Heart right ventricle (tissue), 16 donors: Measurements from ENCODE around the gene MYZAP. TPM values are rescaled to one million over a fixed set of nuclear protein-coding genes. Genes with fewer than 3 reads are reported as not detected.

ENCODE experiments used
- ATAC-seq, 8 donors: fragments of 200-7000 bp; cut with Tn5 transposase; one replicate each; pipeline ENCODE4 v1.9.1; 2020; ENCODE audit warnings: mild to moderate bottlenecking in 8 of 8, moderate library complexity in 8 of 8, moderate number of reproducible peaks in 1 of 8
- DNase-seq, 2 donors: peaks; one replicate each; pipeline ENCODE4 v3.0.0-alpha.2; 2020
- H3K27ac ChIP-seq, 10 donors: fragments of 200-600 bp; sonication (generic) in 2 of 10; one replicate each; pipeline versions ENCODE4 v1.5.0 to v1.8.0; 2020 to 2022; ENCODE audit warnings: mild to moderate bottlenecking in 3 of 10
- H3K27me3 ChIP-seq, 7 donors: fragments of 200-600 bp; one replicate each; pipeline ENCODE4 v1.8.0; 2021 to 2022; ENCODE audit warnings: mild to moderate bottlenecking in 2 of 7
- H3K36me3 ChIP-seq, 9 donors: fragments of 200-600 bp; sonication (generic) in 1 of 9; one replicate each; pipeline versions ENCODE4 v1.5.0 to v1.8.0; 2020 to 2022; ENCODE audit warnings: mild to moderate bottlenecking in 2 of 9
- H3K4me1 ChIP-seq, 9 donors: fragments of 200-600 bp; sonication (generic) in 1 of 9; one replicate each; pipeline versions ENCODE4 v1.5.0 to v1.8.0; 2020 to 2022; ENCODE audit warnings: mild to moderate bottlenecking in 4 of 9
- H3K4me3 ChIP-seq, 10 donors: fragments of 200-600 bp; sonication (generic) in 2 of 10; one replicate each; pipeline versions ENCODE4 v1.5.0 to v1.8.0; 2020 to 2022; ENCODE audit warnings: mild to moderate bottlenecking in 7 of 10, moderate library complexity in 2 of 10
- H3K9me3 ChIP-seq, 11 donors: fragments of 200-600 bp in 10 of 11; sonication (generic) in 2 of 11; one replicate each; pipeline versions ENCODE4 v1.5.0 to v1.8.0; 2013 to 2022; ENCODE audit warnings: mild to moderate bottlenecking in 2 of 11, control low read depth in 1 of 11, moderate library complexity in 1 of 11
- WGBS, 2 donors: extraction: QIAGEN DNeasy Blood & Tissue Kit; methylation state at CpG; one replicate each; pipeline ENCODE4 v1.1.7; 2013; ENCODE audit warnings: inconsistent platforms in 1 of 2; 5-methylcytosine and 5-hydroxymethylcytosine counted together
- intact Hi-C, 10 donors: fragments of 100-400 bp; cut with DNase I; formaldehyde crosslinking; loops; one replicate each; pipeline versions ENCODE4 v1.11.1 to v1.14.2; 2022
- polyA plus RNA-seq, 2 donors: library from polyadenylated mRNA; stranded (reverse); fragments of 200-250 nt; gene quantifications; one replicate each; pipeline ENCODE4 v1.2.3, GENCODE V29; 2013
- total RNA-seq, 10 donors: library from RNA; stranded (reverse); fragmentation: NEBNext Ultra II Directional in 3 of 10; extraction: Animal tissue kit (Norgen Biotek cat#: 25700) in 3 of 10; gene quantifications; one replicate each; pipeline versions ENCODE4 v1.2.1 to v1.2.4, GENCODE V29; 2021 to 2023
- TF ChIP-seq, protein P1 (sequence below), 9 donors: fragments of 200-600 bp; sonication (generic) in 2 of 9; IDR thresholded peaks; one replicate each; pipeline versions ENCODE4 v1.5.0 to v1.8.0; 2021 to 2022; ENCODE audit warnings: antibody characterized with exemption in 9 of 9, mild to moderate bottlenecking in 5 of 9, moderate library complexity in 1 of 9
- donor health status: Arrhythmogenic right ventricular cardiomyopathy.
- donor health status: ischemic (EF 13 %, LVEDD 7.1; RV severe dilation, severe dysfunction).
- donor health status: healthy with polysubstance abuse.
- donor health status: DM: no; HTN: yes; CAD: no.
- donor health status: DM: no; HTN: no; CAD: no.
- donor health status: ischemic (EF 25% LVEDD 6.9; RV normal size, moderate dysfunction).
- donor health status: ischemic (EF 25% LVEDD 5.7; RV mildly dilated, moderate dysfunction).
- donor health status: healthy.
- donor health status: DM: yes; HTN: yes; CAD: no.
- donor health status: Ischemic cardiomyopathy.
- donor health status: ischemic (EF 35%, LVEDD 5.7; RV mildly dilated, moderate dysfunction).
- donor health status: nonischemic (EF 11% LVEDD 7.7; RV severe dilation, severe dysfunction).
- donor health status: DM: yes; HTN: yes; CAD: no.
- donor health status: PGD.
- donor health status: ischemic (EF 29% LVEDD 5.4; RV normal size, mild dysfunction).
- donor health status: nonischemic (EF 23%, LVEDD 6.1; RV moderate dilation, normal function).

Gene MYZAP
- total and polyA plus RNA-seq, 12 donors = 197 to 1,280 (median 880) TPM

DNA sequence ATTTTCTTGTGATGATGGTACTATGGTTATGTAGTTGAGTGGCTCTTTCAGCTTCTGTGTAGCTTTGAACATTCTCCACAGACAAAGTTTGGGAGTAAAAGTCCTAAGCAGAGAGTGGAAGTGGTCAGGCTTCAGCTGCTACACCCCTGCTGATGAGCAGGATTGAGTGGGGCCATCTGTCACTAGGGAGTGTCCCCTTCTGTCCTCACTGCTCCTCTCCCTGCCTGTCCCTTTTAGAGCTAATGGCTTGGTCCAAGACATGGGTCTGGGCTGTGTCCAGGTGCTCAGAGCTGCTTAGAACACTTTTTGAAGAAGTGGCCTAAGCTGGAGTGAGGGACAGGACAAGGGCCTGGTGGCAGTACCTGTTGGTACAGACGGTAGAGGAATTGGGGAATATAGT, 15.1 kb downstream of the MYZAP start:
- intact Hi-C loops = no loop called here

DNA sequence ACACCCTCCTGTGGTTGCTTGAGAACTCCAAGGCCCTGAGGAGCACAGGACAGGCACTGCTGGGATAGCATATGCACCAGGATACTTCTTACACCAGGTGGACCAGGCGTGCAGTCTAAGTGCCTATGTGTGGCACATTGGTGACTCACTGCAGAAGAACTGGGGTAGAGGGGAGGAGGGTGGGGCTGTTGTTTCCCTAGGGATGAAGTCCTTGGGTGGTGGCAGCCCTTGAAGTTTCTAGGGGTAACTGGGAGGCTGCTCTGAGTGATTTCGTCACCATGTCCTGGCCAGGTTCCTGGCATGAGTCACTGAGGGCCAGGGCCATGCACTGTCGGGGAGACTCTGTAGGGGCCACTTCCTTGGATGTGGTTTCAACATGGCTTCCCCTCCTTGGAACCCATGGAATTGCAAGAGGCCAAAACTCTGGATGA, 15.9 kb downstream of the MYZAP start:
- Histone ChIP-seq H3K36me3 (peaks cover 0 to 39% (median 0%) of the 10 kb centered on the region in 9 donors), H3K4me3 (no peak overlapping the region), H3K9me3 (no peaks in the 10 kb centered on the region), H3K27ac (peak overlapping the region; percentile 30 to 94 (median 84)), H3K27me3 (no peaks in the 10 kb centered on the region), H3K4me1 (peaks cover 7 to 97% (median 38%) of the 10 kb centered on the region in 9 donors)
- TF ChIP-seq, protein P1, sequence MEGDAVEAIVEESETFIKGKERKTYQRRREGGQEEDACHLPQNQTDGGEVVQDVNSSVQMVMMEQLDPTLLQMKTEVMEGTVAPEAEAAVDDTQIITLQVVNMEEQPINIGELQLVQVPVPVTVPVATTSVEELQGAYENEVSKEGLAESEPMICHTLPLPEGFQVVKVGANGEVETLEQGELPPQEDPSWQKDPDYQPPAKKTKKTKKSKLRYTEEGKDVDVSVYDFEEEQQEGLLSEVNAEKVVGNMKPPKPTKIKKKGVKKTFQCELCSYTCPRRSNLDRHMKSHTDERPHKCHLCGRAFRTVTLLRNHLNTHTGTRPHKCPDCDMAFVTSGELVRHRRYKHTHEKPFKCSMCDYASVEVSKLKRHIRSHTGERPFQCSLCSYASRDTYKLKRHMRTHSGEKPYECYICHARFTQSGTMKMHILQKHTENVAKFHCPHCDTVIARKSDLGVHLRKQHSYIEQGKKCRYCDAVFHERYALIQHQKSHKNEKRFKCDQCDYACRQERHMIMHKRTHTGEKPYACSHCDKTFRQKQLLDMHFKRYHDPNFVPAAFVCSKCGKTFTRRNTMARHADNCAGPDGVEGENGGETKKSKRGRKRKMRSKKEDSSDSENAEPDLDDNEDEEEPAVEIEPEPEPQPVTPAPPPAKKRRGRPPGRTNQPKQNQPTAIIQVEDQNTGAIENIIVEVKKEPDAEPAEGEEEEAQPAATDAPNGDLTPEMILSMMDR (IDR thresholded peaks at IDR 0.05) = no peak
- ATAC-seq (peak in 7 of 8 donors; percentile 16 to 86 (median 36)), DNase-seq (peak in 1 of 2 donors; percentile 42)
- WGBS, 2 donors = 52 to 54% methylated on average over 3 of the region's 3 CpGs
- intact Hi-C loops = no loop called here

More for the DNA sequence above, 15.1 kb downstream of the MYZAP start:
- TF ChIP-seq, protein P1 (IDR thresholded peaks at IDR 0.05) = no peak
- no peak for DNase-seq
- 57 to 72% methylated on average over 1 of the region's 1 CpG for WGBS, 2 donors
- Histone ChIP-seq H3K27me3 (no peaks in the 10 kb centered on the region), H3K27ac (peak overlapping the region; percentile 30 to 94 (median 84)), H3K4me3 (no peak overlapping the region), H3K4me1 (peaks cover 2 to 97% (median 38%) of the 10 kb centered on the region in 9 donors), H3K9me3 (no peaks in the 10 kb centered on the region), H3K36me3 (peaks cover 0 to 39% (median 0%) of the 10 kb centered on the region in 9 donors)
- ATAC-seq = no peak

DNA sequence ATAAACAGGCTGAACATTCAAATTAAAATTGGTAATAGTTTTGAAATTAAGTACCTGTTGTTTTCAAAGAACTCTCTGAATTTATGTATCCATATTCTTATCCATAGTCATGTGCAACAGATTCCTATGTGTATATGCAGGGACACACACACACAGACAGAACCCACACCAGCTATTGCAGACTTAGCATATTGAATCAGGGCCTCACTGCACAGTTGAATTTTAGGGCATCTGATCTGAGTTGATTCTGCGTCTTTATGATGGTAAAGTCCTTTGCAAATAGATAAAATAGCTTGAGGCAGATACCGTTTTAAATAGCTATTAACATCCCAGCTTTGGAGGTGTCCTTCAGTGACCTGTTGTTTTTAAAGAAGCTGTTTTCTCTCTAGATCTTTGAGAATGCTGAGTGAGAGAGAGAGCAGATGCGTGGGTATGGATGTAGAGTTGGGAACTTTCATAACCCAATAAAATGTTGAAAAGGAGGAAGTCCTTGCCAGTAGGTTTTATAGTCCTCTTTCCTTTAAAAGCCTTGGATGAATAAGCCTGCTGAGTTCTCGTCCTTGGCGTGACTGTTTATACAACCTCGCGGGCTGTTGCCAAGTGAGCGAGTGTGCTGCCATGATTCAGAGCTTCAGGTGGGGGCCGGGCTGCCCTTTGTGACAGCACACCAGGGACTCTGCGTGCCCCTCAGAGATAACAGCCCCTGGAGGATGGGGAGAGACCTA, 18.3 kb downstream of the MYZAP start:
- H3K36me3 ChIP-seq = peaks cover 0 to 29% (median 0%) of the 10 kb centered on the region in 9 donors
- no peaks in the 10 kb centered on the region for H3K9me3 ChIP-seq
- H3K27ac ChIP-seq = peak overlapping the region; percentile 56 to 94 (median 88)
- no peaks in the 10 kb centered on the region for H3K27me3 ChIP-seq
- DNase-seq (peak; percentile 72 to 76), ATAC-seq (peak; percentile 52 to 89 (median 80))
- intact Hi-C loops = loop anchor here in 3 of 10 donors (5.0 to 10.0 kb wide), 2 partner anchors 45 to 48 kb away; no protein-coding TSS in a partner anchor
- 52 to 54% methylated on average over 10 of the region's 10 CpGs for WGBS, 2 donors
- TF ChIP-seq, protein P1 (IDR thresholded peaks at IDR 0.05) = no peak
- peaks cover 8 to 86% (median 45%) of the 10 kb centered on the region in 9 donors for H3K4me1 ChIP-seq
- no peak overlapping the region for H3K4me3 ChIP-seq

DNA sequence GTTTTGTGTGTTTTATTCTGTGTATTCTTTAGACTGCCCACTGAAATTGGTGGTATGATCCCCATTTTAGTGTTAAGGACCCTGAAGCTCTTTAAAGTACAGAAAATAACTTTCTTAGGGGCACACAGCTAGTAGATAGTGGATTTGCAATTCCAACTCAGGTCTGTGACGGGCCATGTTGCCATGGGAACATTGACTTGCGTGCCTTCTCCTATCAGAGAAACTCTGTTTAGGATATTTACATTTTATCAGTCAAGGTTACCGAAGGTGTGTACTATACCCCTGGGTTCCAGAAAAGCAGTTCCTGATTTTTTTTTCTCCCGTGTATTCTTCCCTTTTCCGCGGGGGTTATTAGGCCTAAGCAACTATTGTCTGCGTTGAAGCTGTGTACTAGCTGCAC, 19.4 kb downstream of the MYZAP start:
- intact Hi-C loops = loop anchor here in 3 of 10 donors (5.0 to 10.0 kb wide), 2 partner anchors 46 to 49 kb away; no protein-coding TSS in a partner anchor
- H3K4me3 ChIP-seq = no peak overlapping the region
- WGBS, 2 donors = 59 to 71% methylated on average over 7 of the region's 7 CpGs
- peaks cover 0 to 18% (median 0%) of the 10 kb centered on the region in 9 donors for H3K36me3 ChIP-seq
- no peaks in the 10 kb centered on the region for H3K27me3 ChIP-seq
- peak overlapping the region; percentile 56 to 94 (median 88) for H3K27ac ChIP-seq
- TF ChIP-seq, protein P1 (IDR thresholded peaks at IDR 0.05) = no peak
- peak in 2 of 8 donors; percentile 22 to 31 for ATAC-seq
- H3K4me1 ChIP-seq = peaks cover 8 to 86% (median 57%) of the 10 kb centered on the region in 9 donors
- H3K9me3 ChIP-seq = no peaks in the 10 kb centered on the region
- DNase-seq = no peak
